Endodermal cell (in vitro differentiated cells): ENCODE results near the gene WASF3. TPM values are rescaled to one million over a fixed set of nuclear protein-coding genes. Genes with fewer than 3 reads are reported as not detected.

Experiments
- DNase-seq: peaks from one replicate; pipeline ENCODE4 v3.0.0-alpha.2; 2017
- H3K27ac ChIP-seq: 2 replicates; pipeline ENCODE4 v1.5.1; 2013; ENCODE audit warnings: mild to moderate bottlenecking, low read depth, low read length, moderate library complexity
- H3K27me3 ChIP-seq: 2 replicates; pipeline ENCODE4 v1.6.1; 2013; ENCODE audit warnings: mild to moderate bottlenecking, low read length, moderate library complexity; ENCODE audit not compliant: insufficient read depth, control insufficient read depth, poor library complexity, severe bottlenecking
- H3K36me3 ChIP-seq: 2 replicates; pipeline ENCODE4 v1.7.0; 2013; ENCODE audit warnings: mild to moderate bottlenecking, low read length, moderate library complexity; ENCODE audit not compliant: control insufficient read depth, insufficient read depth
- H3K4me1 ChIP-seq: one replicate; pipeline ENCODE4 v1.7.0; 2013; ENCODE audit warnings: low read length; ENCODE audit not compliant: control insufficient read depth, insufficient read depth
- H3K4me3 ChIP-seq: 2 replicates; pipeline ENCODE4 v1.5.1; 2013; ENCODE audit warnings: mild to moderate bottlenecking, low read length, moderate library complexity
- H3K9ac ChIP-seq: 2 replicates; pipeline ENCODE4 v1.6.1; 2013; ENCODE audit warnings: mild to moderate bottlenecking, low read length, moderate library complexity; ENCODE audit not compliant: poor library complexity, severe bottlenecking; ENCODE audit errors: extremely low read depth
- H3K9me3 ChIP-seq: 2 replicates; pipeline ENCODE4 v1.6.1; 2013; ENCODE audit warnings: mild to moderate bottlenecking, low read length, moderate library complexity; ENCODE audit not compliant: control insufficient read depth
- H3K27ac Mint-ChIP-seq: 2 replicates; pipeline ENCODE4 v1.8.0; 2020; ENCODE audit warnings: mixed read lengths
- H3K27me3 Mint-ChIP-seq: 2 replicates; pipeline ENCODE4 v1.8.0; 2021; ENCODE audit warnings: mild to moderate bottlenecking, mixed read lengths; ENCODE audit not compliant: insufficient read depth
- H3K36me3 Mint-ChIP-seq: 2 replicates; pipeline ENCODE4 v1.8.0; 2020; ENCODE audit warnings: low read depth, mixed read lengths
- H3K4me1 Mint-ChIP-seq: 2 replicates; pipeline ENCODE4 v1.8.0; 2020; ENCODE audit warnings: mixed read lengths
- H3K4me3 Mint-ChIP-seq: 2 replicates; pipeline ENCODE4 v1.8.0; 2020; ENCODE audit warnings: mild to moderate bottlenecking, moderate library complexity, mixed read lengths
- H3K9me3 Mint-ChIP-seq: 2 replicates; pipeline ENCODE4 v1.8.0; 2020; ENCODE audit warnings: mild to moderate bottlenecking, mixed read lengths
- CTCF ChIP-seq: fragments of 200-600 bp; sonication (generic); conservative IDR thresholded peaks from 2 replicates; pipeline ENCODE4 v1.5.0; 2021; ENCODE audit warnings: antibody characterized with exemption, mild to moderate bottlenecking
- WGBS, 2 experiments: methylation state at CpG; one replicate each; pipeline versions ENCODE4 v1.1.5 to v1.1.7; 2013; ENCODE audit warnings: missing lambda C conversion rate in 2 of 2, mixed read lengths in 1 of 2; ENCODE audit not compliant: insufficient coverage in 1 of 2, insufficient read length in 1 of 2; 5-methylcytosine and 5-hydroxymethylcytosine counted together
- total RNA-seq, 2 donors: library from RNA; stranded (reverse); fragmentation: NEBNext Ultra II Directional in 1 of 2; extraction: Animal tissue kit (Norgen Biotek cat#: 25700) in 1 of 2; gene quantifications; 2 replicates in 1 of 2; 3 replicates in 1 of 2; pipeline ENCODE4 v1.2.1, GENCODE V29; 2021

WASF3 gene
- total RNA-seq, 2 donors from 2014 or later = 20.5 to 32.6 TPM

GRCh38 chr13:26726684-26727083 lies 169.2 kb downstream of the WASF3 start:
- Mint-ChIP-seq H3K4me1 (no peaks in the 10 kb centered on the region), H3K4me3 (no peak overlapping the region), H3K27ac (no peak overlapping the region), H3K27me3 (no peaks in the 10 kb centered on the region), H3K36me3 (peaks cover 2% of the 10 kb centered on the region), H3K9me3 (peaks cover 12% of the 10 kb centered on the region)
- TF ChIP-seq CTCF = no peak
- no peaks in the 10 kb centered on the region for H3K36me3 ChIP-seq
- peaks cover 6% of the 10 kb centered on the region for H3K27me3 ChIP-seq
- no peaks in the 10 kb centered on the region for H3K4me1 ChIP-seq
- no peak overlapping the region for H3K9ac ChIP-seq
- no peak for DNase-seq
- no peak overlapping the region for H3K4me3 ChIP-seq
- no peak overlapping the region for H3K27ac ChIP-seq
- WGBS, 2 experiments = 96 to 97% methylated on average over 5 to 7 of the region's 8 CpGs
- H3K9me3 ChIP-seq = no peaks in the 10 kb centered on the region

GRCh38 chr13:26727122-26727521 lies 169.6 kb downstream of the WASF3 start:
- 75 to 92% methylated on average over 1 to 3 of the region's 3 CpGs for WGBS, 2 experiments
- no peak overlapping the region for H3K4me3 Mint-ChIP-seq
- H3K4me3 ChIP-seq = no peak overlapping the region
- no peaks in the 10 kb centered on the region for H3K27me3 Mint-ChIP-seq
- DNase-seq = no peak
- TF ChIP-seq CTCF = no peak
- no peak overlapping the region for H3K27ac Mint-ChIP-seq
- peaks cover 12% of the 10 kb centered on the region for H3K9me3 Mint-ChIP-seq
- peaks cover 2% of the 10 kb centered on the region for H3K36me3 Mint-ChIP-seq
- H3K9ac ChIP-seq = no peak overlapping the region
- H3K27ac ChIP-seq = no peak overlapping the region
- no peaks in the 10 kb centered on the region for H3K4me1 ChIP-seq
- no peaks in the 10 kb centered on the region for H3K9me3 ChIP-seq
- H3K27me3 ChIP-seq = peaks cover 6% of the 10 kb centered on the region
- no peaks in the 10 kb centered on the region for H3K36me3 ChIP-seq
- no peaks in the 10 kb centered on the region for H3K4me1 Mint-ChIP-seq

- Mint-ChIP-seq H3K36me3 (peaks cover 2% of the 10 kb centered on the region), H3K9me3 (peaks cover 11% of the 10 kb centered on the region), H3K27me3 (no peaks in the 10 kb centered on the region), H3K27ac (no peak overlapping the region), H3K4me3 (no peak overlapping the region), H3K4me1 (no peaks in the 10 kb centered on the region)
- peaks cover 6% of the 10 kb centered on the region for H3K27me3 ChIP-seq
- no peaks in the 10 kb centered on the region for H3K36me3 ChIP-seq
- H3K9me3 ChIP-seq = no peaks in the 10 kb centered on the region
- no peaks in the 10 kb centered on the region for H3K4me1 ChIP-seq
- no peak overlapping the region for H3K27ac ChIP-seq
- no peak overlapping the region for H3K9ac ChIP-seq
- no peak for DNase-seq
- TF ChIP-seq CTCF = no peak
- H3K4me3 ChIP-seq = no peak overlapping the region
Observed at GRCh38 chr13:26727633-26728032, 170.2 kb downstream of the WASF3 start.
